ENCODE data around the gene TMEM121B. TPM values are rescaled to one million over a fixed set of nuclear protein-coding genes. Genes with fewer than 3 reads are reported as not detected.

The TMEM121B gene
- total RNA-seq, 1 experiment from 2014 or later: not detected

DNA sequence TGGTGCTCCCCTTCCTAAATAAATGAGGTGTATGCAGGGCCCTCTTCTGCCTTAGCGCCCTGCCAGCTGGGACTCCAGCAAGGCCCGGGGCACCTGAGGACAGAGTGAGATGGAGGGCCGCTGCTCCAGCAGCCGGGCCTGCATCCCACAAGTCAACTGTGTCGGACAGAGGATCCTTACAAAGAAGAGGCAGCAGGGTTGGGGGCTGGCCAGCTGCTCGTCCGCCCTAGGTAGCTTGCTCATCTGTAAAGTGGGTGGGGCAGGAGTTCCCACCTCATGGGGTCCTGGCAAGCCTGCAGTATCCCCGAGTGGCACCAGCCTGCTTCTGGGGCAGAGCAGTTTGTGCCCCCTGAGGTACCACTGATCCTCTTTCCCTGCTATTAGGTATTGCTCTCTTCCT lies 7.6 kb downstream of the TMEM121B start:
- no peak for DNase-seq (ENCODE audit: extremely low read depth, low read depth)

DNA sequence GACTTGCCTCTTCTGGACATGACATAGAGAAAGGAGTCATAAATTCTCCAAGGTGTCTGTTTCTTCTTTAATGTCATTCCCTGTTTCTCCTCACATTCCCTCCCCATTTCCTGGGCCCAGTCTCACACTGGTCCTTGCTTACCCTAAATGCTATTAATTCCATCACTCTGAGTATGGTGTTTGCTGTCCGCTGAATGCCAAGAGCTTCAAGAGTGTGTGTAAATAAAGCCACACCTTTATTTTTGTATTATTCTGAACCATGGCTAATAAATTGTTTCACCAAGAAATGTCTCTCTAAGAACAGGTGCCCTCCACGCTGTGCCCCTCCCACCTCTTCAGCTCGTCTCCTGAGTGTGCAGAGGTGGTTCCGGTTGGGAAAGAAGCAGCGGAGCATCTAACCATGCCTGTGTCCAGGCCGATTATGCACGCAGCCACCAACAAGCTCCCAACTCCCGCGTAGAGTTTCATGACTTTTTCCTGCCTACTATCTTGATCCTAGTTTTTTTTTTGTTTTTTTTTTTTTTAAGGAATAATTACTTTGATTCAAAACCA lies 8.6 kb downstream of the TMEM121B start:
- DNase-seq (ENCODE audit: extremely low read depth, low read depth): no peak

DNA sequence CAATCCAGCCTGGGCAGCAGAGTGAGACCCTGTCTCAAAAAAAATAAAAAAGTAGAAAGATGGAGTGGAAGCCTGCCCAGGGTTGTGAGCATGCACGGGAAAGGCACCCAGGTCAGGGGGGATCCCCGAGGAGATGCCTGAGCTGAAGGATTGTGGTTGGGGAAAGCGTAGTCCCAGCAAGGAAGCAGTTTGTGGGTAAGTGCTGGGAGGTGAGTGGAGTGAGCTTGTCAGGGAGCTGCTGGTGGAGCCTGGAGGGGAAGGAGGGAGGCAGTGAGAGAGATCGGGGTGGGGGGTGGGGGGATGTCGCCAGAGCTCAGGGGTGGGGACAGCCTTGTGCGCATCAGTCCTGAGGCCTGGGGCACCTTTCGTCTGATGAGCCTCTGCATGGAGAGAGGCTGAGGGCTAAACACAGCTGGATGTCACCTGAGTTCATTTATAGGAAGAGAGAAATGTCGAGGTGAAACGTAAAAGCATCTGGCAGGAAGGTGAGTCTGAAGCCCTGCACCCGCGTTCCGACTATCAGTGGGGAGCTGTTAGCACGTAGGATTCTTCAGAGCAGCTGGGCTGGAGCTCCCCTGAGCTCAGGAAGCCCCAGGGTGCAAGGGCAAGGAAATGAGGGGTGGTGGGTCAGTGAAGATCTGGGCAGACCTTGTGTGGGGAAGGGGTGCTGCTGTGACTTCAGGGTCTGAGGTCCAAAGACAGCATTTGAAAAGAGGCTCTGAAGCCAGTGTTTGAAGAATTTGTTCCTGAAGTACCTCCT lies 10.2 kb downstream of the TMEM121B start:
- no peak for DNase-seq (ENCODE audit: extremely low read depth, low read depth)

DNA sequence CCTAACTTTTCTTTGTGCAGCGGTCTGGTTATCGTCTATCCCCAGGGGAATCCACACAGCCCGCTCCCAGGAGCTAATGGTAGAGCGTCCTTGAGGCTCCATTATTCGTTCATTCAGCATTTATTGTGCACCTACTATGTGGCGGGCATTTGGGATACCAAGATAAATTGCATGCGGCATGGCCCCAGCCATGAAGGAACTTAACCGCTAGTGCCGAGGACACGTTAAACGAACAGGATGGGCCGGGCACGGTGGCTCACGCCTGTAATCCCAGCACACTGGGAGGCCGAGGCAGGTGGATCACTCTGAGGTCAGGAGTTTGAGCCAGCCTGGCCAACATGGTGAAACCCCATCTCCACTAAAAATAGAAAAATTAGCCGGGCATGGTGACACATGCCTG lies 11.2 kb downstream of the TMEM121B start:
- no peak for DNase-seq (ENCODE audit: extremely low read depth, low read depth)

DNA sequence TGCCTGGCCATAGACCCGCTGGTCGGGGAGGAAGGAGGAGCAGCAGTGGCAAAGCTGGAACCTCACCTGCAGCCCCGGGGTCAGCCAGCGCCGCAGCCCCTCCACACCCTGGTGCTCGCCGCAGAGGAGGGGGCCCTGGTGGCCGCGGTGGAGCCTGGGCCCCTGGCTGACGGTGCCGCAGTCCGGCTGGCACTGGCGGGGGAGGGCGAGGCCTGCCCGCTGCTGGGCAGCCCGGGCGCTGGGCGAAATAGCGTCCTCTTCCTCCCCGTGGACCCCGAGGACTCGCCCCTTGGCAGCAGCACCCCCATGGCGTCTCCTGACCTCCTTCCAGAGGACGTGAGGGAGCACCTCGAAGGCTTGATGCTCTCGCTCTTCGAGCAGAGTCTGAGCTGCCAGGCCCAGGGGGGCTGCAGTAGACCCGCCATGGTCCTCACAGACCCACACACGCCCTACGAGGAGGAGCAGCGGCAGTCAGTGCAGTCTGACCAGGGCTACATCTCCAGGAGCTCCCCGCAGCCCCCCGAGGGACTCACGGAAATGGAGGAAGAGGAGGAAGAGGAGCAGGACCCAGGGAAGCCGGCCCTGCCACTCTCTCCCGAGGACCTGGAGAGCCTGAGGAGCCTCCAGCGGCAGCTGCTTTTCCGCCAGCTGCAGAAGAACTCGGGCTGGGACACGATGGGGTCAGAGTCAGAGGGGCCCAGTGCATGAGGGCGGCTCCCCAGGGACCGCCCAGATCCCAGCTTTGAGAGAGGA lies 11.9 kb downstream of the TMEM121B start:
- no peak for DNase-seq (ENCODE audit: extremely low read depth, low read depth)

DNA sequence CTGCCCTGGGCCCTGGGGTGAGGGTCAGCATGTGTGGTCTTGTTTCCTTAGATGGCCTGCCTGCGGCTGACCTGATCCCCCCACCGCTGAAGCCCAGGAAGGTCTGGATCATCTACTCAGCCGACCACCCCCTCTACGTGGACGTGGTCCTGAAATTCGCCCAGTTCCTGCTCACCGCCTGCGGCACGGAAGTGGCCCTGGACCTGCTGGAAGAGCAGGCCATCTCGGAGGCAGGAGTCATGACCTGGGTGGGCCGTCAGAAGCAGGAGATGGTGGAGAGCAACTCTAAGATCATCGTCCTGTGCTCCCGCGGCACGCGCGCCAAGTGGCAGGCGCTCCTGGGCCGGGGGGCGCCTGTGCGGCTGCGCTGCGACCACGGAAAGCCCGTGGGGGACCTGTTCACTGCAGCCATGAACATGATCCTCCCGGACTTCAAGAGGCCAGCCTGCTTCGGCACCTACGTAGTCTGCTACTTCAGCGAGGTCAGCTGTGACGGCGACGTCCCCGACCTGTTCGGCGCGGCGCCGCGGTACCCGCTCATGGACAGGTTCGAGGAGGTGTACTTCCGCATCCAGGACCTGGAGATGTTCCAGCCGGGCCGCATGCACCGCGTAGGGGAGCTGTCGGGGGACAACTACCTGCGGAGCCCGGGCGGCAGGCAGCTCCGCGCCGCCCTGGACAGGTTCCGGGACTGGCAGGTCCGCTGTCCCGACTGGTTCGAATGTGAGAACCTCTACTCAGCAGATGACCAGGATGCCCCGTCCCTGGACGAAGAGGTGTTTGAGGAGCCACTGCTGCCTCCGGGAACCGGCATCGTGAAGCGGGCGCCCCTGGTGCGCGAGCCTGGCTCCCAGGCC lies 12.7 kb downstream of the TMEM121B start:
- no peak for DNase-seq (ENCODE audit: extremely low read depth, low read depth)

DNA sequence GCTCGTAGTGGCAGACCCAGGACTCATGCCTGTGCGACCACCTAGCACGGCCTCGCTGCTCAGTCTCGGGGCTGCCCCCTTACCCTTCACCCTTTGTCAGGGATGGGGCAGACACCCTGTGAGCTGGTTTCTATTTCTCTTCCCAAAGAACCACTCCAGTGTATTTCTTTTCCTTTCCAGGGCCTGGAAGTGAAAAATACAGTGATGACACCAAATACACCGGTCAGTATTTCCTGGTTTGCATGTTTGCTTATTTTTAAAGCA lies 13.7 kb downstream of the TMEM121B start:
- DNase-seq (ENCODE audit: extremely low read depth, low read depth): no peak

DNA sequence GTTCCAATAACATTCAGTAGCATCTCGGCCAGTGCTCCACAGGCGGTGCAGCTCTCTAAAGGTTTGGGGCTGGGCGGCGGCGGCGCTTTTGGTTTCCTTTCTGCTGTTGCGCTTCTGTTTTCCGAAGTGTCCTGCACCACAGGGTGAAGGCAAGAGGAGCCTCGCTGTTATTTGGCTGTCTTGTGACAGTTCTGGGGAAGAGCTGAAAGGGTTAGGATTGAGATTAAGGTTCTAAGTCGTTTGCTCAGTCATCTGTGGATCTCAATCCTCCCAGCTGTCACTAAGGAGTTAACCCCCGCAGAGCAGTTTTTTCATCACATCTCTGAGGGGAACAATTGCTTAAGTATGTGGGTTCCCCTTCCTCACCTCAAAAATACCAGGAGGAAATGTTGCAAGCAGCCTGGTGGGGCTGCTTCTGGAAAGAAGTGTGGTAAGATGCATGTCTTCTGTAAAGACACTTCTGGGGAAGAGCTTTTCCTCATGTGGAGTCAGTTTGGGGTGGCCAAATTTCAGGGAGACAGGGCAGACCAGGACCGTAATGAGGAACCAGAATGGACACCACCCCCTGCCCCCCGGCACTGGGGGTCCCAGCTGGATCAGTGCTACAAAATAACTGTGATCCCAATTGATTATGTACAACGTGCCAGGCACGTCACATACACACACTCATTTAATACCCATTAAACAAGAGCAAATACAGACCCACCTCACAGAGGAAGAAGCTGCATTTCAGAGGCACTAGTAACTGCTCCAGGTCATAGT lies 14.2 kb downstream of the TMEM121B start:
- no peak for DNase-seq (ENCODE audit: extremely low read depth, low read depth)

DNA sequence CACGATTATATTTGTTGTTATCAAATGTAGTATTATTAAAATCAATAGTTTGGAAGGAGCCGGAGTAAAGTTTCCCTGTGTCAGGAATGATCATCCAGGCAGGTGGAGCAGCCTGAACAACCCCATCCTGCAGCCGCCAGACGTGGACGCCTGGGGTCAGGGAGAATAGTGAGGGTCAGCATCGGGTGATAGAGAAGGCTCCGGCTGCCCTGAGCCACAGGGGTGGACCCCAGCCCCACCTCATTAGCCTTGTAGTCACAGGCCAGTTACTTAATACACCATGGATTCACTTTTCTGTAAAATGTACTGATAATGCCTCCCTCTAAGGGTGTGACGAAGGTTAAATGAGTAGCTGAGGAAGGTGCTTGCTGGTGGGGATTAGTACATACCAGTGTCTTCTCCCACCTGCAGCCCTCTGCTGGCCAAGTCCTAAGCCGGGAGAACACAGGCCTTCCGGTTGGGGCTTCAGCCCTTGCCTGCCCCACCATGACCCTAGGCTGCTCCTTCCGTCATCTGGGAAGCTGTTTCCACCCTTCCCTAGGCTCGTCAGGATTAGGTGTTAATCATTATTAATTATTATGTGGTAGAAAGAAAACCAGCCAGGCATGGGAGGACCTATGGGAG lies 14.9 kb downstream of the TMEM121B start:
- DNase-seq (ENCODE audit: extremely low read depth, low read depth): no peak

DNA sequence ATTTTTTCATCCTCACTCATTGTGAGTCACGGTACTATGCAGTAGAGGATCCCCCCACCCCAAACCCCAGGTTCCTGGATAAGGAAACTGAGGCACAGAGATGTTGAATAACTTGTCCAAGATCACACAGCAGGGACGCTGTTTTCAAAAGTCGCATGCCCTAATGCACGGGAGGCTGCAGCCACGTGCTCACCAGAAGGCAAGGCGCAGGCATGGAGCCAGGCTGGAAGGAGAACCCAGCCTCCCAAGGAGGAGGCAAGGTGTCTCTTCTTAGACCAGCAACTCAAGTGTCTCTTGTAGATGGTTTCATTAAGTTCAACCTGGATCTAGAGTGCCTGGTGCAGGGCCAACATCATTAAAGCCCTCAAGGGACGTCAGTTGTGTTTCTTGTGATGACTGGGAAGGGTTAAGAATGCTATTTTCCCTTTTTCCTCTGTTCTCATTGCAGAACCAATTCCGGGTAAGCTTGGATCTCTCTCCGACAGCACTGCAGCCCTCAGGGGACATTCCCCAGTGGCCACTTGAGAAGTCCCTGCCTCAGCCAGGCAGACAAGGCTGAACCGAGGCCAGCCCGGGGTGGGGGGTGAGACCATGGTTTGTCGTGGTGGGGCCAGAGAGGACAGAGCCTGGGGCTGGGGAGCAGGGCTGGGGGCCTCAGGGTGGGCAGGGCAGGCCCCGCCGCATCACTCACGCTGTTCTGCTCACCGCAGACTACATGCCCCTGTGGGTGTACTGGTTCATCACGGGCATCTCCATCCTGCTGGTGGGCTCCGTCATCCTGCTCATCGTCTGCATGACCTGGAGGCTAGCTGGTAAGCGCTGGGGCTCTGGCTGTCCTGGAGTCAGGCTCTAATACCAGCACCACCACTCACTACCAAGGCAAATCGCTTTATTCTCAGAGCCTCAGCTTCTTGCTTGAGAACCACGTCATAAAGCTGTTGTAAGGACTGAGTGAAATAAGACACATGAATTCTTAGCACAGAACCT lies 15.7 kb downstream of the TMEM121B start:
- no peak for DNase-seq (ENCODE audit: extremely low read depth, low read depth)

DNA sequence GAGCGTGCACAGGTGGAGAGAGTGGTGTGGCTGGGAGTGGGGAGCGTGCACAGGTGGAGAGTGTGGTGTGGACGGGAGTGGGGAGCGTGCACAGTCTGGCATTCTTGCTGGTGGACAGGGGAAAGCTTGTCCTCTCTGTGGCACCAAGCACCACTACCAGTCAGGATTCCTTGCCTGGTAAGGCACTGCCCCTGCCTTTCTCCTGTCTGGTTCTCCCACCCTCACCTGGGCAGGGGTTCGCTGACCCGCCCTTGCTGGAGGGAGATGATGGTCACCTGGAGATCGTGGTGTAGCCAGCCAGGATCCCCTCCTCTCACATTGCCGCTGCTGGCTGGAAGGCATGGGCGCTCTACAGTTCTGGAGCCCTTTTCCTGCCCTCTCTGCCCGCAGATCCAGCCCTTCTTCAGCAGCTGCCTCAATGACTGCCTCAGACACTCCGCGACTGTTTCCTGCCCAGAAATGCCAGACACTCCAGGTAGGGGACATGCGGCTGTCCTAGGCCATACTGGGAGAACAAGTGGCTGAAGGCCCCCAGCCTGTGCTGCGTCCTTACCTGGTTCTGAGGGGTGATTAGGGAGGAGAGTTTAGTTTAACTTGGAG lies 16.7 kb downstream of the TMEM121B start:
- DNase-seq (ENCODE audit: extremely low read depth, low read depth): no peak

DNA sequence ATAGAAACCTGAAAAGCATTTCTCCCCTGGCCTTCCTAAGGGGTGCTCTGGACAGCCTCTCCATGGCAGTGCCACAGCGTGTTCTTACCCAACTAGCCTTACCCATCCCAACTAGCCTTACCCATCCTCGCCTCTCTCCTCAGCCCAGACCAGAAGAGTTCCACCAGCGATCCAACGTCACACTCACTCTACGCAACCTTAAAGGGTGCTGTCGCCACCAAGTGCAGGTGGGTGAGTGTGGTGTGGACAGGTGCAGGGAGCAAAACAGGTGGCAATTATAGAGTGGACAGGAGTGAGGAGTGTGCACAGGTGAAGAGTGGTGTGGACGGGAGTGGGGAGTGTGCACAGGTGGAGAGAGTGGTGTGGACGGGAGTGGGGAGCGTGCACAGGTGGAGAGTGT lies 17.8 kb downstream of the TMEM121B start:
- DNase-seq (ENCODE audit: extremely low read depth, low read depth): no peak

DNA sequence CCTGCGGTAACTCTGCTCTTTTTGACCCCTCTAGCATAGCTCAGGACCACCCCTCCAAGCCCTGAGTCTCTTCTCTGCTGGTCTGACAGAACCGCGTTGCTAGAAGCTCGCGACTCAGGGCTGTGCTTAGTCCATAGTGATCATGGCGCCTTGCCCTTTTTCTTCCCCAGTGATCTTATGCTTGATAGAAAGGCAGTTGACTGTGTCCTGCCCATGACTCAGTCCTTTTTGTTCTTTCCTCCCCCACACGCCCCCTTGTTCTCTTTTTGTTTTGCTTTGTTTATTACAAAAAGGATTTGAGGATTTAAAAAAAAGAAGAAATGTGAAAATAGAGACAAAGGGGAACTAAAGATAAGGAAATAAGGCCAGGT lies 18.9 kb downstream of the TMEM121B start:
- no peak for DNase-seq (ENCODE audit: extremely low read depth, low read depth)

DNA sequence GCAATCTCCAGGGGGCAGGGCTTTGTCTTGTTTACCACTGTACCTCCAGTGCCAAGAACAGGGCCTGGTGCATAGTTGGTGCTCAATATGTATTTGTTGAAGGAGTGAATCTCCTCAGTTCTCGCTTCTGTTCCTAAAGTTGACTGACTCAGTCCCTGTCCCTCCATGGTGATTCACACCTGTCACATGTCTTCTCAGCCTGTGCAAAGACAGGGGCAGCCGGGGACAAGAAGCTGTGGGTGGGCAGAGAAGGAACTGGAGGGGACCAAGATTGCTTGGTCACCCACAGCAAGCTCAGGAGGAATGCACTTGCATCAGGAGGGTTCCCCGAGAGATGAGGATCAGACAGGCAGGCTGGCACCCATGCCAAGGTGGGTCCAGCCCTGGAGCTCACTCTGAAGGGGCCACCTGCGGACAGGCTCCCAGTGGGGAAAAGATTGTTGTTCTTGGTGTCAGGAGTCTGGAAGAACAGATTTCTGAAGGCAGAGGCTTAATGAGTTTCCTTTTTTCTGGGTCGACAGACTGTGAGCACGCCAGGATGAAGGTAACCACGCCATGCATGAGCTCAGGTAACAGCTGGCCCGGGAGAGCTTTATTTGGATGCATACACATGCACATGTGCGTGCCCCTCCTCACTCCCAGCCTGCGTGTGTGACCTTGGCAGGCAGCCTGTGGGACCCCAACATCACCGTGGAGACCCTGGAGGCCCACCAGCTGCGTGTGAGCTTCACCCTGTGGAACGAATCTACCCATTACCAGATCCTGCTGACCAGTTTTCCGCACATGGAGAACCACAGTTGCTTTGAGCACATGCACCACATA lies 19.5 kb downstream of the TMEM121B start:
- DNase-seq (ENCODE audit: extremely low read depth, low read depth): no peak

DNA sequence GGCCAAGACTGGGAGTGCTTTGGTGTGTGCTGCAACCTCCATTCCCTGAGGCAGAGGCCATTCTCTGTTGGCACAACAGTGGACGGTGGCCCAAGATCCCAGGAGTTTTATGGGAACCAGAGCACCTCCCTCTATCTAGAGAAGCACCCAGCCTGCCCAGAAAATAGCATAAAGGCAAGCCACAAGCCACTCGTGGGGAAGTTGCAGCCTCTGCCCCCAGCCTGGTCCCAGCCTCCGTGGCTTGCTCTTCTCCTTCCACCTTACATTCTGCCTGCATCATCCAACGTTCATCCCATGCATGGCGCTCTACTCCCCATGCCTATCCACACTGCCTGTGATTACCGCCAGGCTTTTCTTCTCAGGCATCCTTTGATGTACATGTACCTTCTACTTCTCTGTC lies 20.5 kb downstream of the TMEM121B start:
- DNase-seq (ENCODE audit: extremely low read depth, low read depth): no peak

DNA sequence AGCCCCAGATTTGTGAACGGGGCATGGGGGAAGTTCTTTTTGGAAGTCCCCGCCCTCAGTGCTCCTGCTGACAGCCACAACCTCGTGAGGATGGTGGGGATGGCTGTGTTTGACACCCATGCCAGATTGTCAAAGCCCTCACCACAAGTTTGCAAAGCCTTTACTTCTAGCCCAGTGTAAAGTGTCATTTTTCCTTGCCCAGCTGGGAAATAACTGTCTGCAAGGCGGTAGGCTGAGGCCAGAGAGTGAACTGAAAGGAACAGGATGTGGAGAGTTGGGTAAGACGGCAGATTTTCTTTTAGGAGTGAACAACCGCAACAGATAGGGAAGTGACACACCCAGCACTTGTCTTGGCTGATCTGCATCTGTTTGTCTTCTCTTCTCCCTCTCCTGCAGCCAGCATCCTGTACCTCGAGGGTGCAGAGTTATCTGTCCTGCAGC lies 22.8 kb downstream of the TMEM121B start:
- no peak for DNase-seq (ENCODE audit: extremely low read depth, low read depth)

DNA sequence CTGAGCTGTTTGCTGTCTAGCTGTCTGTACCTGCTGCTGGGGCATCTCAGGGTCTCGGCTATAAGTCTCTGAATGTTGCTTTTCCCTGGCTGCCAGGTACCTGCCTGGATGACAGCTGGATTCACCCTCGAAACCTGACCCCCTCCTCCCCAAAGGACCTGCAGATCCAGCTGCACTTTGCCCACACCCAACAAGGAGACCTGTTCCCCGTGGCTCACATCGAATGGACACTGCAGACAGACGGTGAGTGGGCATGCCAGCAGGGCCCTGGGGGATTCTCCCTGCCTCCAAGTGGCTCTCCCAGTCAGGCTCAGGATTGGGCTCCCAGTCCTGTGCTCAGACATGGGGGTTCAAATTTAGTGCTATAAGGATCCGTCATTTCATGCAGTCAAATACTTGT lies 23.5 kb downstream of the TMEM121B start:
- DNase-seq (ENCODE audit: extremely low read depth, low read depth): no peak

DNA sequence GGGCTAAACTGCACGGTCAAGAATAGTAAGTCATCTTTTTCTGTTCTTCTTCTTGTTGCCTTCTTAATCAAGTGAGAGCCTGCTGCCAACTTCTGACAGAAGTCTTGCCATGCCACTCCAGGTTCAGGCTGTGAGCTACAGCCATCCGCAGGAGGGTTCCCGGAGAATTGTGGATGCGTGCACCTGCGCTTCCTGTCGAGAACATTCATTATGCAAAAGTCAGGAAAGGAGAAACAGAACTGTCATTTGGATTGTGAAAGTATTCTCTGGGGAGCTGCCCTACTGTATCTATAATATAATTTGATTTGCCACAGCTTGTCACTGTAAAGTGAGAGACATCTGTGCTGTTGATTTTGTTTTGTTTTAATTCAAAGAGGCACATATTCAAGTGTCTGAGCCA lies 24.1 kb downstream of the TMEM121B start:
- DNase-seq (ENCODE audit: extremely low read depth, low read depth): no peak

All from NCI-H460 (cell line).